ENCODE measurements around the gene IL16.

GRCh38 chr15:81339321-81339720, 142.6 kb downstream of the IL16 start:
- no peak for TF ChIP-seq POLR2A (IDR thresholded peaks at IDR 0.05)
- no peak for TF ChIP-seq CTCF (IDR thresholded peaks at IDR 0.05)
